ENCODE data around the gene GDF9. TPM values are rescaled to one million over a fixed set of nuclear protein-coding genes. Genes with fewer than 3 reads are reported as not detected.
A peak's percentile ranks its signal among the peaks of the same experiment; 100 is the strongest.

The GDF9 gene
- total RNA-seq, 6 donors from 2014 or later = 0.23 to 1.1 (median 0.66) TPM; not detected in 2

DNA sequence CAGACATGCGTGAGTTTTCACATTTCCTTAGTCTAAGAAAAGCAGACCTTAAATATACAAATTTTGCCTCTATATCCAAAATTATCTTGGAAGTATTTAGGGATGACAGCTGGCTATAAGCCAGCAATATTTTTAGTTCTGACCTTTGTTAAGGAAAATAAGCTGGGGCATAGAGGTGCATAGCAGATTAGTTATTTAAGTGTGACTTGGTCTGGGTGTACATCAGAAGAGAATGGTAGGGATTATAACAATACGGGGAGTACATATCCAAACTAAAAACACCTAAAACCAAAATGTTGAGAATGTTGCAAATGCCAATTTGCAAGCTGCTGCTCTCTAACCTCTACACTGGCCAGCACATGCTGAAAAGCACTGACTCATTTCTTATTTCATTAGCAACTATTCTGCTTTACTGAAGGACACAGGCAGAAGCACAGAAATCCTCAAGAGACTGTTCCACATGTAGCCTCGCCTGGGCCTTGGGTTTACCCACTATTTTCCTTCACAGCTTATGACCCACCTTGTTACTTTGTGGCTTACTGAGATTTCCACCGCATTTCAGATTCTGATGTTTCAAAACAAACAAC is 29.5 kb upstream of the GDF9 start:
- TF ChIP-seq POLR2A (IDR thresholded peaks at IDR 0.05) = no peak
- no peak for TF ChIP-seq POLR2AphosphoS5 (IDR thresholded peaks at IDR 0.05)
- TF ChIP-seq EP300 (IDR thresholded peaks at IDR 0.05) = no peak
- TF ChIP-seq, protein P1, sequence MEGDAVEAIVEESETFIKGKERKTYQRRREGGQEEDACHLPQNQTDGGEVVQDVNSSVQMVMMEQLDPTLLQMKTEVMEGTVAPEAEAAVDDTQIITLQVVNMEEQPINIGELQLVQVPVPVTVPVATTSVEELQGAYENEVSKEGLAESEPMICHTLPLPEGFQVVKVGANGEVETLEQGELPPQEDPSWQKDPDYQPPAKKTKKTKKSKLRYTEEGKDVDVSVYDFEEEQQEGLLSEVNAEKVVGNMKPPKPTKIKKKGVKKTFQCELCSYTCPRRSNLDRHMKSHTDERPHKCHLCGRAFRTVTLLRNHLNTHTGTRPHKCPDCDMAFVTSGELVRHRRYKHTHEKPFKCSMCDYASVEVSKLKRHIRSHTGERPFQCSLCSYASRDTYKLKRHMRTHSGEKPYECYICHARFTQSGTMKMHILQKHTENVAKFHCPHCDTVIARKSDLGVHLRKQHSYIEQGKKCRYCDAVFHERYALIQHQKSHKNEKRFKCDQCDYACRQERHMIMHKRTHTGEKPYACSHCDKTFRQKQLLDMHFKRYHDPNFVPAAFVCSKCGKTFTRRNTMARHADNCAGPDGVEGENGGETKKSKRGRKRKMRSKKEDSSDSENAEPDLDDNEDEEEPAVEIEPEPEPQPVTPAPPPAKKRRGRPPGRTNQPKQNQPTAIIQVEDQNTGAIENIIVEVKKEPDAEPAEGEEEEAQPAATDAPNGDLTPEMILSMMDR (IDR thresholded peaks at IDR 0.05) = no peak
- Histone ChIP-seq H3K9me3 (no peaks in the 10 kb centered on the region), H3K4me1 (no peaks in the 10 kb centered on the region), H3K4me3 (no peak overlapping the region), H3K36me3 (peaks cover 37 to 91% (median 57%) of the 10 kb centered on the region in 4 donors), H3K27me3 (no peaks in the 10 kb centered on the region), H3K27ac (no peak overlapping the region)
- 89 to 93% methylated on average over 4 of the region's 4 CpGs for WGBS, 2 donors
- DNase-seq (no peak), ATAC-seq (ENCODE audit: low FRiP score in 2 of 2) (no peak)

DNA sequence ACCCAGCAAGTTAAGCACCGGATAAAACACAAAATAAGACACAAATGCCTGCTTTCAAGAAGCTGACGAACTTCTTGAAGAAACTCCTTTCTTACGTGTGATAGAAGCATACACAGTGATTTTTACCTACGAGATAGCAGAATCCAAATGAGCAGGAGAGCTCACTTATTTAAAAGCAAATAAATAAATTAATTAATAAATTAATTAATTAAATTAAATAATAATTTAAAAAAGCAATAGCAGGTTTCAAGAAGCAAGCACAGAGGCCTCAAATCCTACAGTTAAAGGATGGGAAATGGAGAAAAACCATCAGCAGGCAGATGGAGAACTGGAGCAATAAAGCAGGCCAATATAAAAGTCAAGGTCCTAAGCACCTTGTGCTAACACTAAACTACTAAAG is 24.5 kb upstream of the GDF9 start:
- Histone ChIP-seq H3K4me3 (no peak overlapping the region), H3K4me1 (peaks cover 0 to 4% (median 0%) of the 10 kb centered on the region in 4 donors), H3K36me3 (peaks cover 39 to 99% (median 59%) of the 10 kb centered on the region in 4 donors), H3K27ac (no peak overlapping the region), H3K27me3 (no peaks in the 10 kb centered on the region), H3K9me3 (no peaks in the 10 kb centered on the region)
- DNase-seq = no peak
- ATAC-seq (ENCODE audit: low FRiP score in 2 of 2) = no peak
- TF ChIP-seq EP300 (IDR thresholded peaks at IDR 0.05) = no peak
- 97 to 98% methylated on average over 4 of the region's 4 CpGs for WGBS, 2 donors

DNA sequence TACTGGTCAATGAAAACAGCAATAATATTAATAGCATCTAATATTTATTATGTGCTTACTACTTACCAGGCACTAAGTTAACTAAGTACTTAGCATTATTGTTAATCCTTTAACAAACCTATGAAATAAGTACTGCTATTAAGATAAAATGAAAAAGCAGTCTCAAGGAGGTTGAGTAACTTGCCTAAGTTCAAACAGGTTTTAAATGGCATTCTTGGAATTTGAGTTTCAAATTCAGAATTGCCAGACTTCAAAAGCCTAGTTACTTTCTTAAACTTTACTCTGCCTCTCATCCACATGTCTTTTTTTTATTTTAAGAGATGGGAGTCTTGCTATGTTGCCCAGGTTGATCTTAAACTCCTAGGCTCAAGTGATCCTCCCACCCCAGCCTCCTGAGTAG is 23.2 kb upstream of the GDF9 start:
- no peaks in the 10 kb centered on the region for H3K27me3 ChIP-seq
- TF ChIP-seq EP300 (IDR thresholded peaks at IDR 0.05) = no peak
- TF ChIP-seq, protein P1 (IDR thresholded peaks at IDR 0.05) = no peak
- no peak for TF ChIP-seq POLR2AphosphoS5 (IDR thresholded peaks at IDR 0.05)
- TF ChIP-seq POLR2A (IDR thresholded peaks at IDR 0.05) = no peak
- peaks cover 46 to 99% (median 56%) of the 10 kb centered on the region in 4 donors for H3K36me3 ChIP-seq
- no peak overlapping the region for H3K4me3 ChIP-seq
- H3K9me3 ChIP-seq = no peaks in the 10 kb centered on the region
- no peak overlapping the region for H3K27ac ChIP-seq
- DNase-seq (no peak), ATAC-seq (ENCODE audit: low FRiP score in 2 of 2) (no peak)
- H3K4me1 ChIP-seq = peaks cover 0 to 4% (median 0%) of the 10 kb centered on the region in 4 donors

DNA sequence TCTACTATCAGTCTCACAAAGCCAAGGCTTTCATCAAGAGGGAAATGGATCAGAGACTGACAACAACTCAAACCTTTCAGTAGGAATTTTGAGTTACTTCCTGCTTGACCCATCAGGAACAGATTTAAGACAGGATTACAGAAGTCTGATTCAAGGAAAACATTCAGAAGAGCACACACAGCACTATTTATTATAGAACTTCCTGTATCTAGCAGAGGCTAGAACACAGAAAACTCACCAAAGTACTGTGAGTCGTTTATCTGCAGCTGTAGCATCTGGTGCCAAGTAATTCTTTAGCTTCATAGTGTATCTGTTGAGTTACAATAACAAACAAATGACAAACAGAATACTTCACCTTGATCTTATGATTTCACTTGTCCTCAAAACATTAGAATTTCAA is 21.0 kb upstream of the GDF9 start:
- 36 to 67% methylated on average over 1 of the region's 1 CpG for WGBS, 2 donors
- TF ChIP-seq, protein P1 (IDR thresholded peaks at IDR 0.05) = no peak
- TF ChIP-seq POLR2AphosphoS5 (IDR thresholded peaks at IDR 0.05) (no peak), POLR2A (IDR thresholded peaks at IDR 0.05) (no peak), EP300 (IDR thresholded peaks at IDR 0.05) (no peak)
- DNase-seq (no peak), ATAC-seq (ENCODE audit: low FRiP score in 2 of 2) (no peak)
- Histone ChIP-seq H3K27me3 (no peaks in the 10 kb centered on the region), H3K36me3 (peaks cover 43 to 96% (median 50%) of the 10 kb centered on the region in 4 donors), H3K4me3 (no peak overlapping the region), H3K27ac (peak overlapping the region in 1 of 4 donors; percentile 20), H3K9me3 (no peaks in the 10 kb centered on the region), H3K4me1 (peaks cover 0 to 4% (median 0%) of the 10 kb centered on the region in 4 donors)

DNA sequence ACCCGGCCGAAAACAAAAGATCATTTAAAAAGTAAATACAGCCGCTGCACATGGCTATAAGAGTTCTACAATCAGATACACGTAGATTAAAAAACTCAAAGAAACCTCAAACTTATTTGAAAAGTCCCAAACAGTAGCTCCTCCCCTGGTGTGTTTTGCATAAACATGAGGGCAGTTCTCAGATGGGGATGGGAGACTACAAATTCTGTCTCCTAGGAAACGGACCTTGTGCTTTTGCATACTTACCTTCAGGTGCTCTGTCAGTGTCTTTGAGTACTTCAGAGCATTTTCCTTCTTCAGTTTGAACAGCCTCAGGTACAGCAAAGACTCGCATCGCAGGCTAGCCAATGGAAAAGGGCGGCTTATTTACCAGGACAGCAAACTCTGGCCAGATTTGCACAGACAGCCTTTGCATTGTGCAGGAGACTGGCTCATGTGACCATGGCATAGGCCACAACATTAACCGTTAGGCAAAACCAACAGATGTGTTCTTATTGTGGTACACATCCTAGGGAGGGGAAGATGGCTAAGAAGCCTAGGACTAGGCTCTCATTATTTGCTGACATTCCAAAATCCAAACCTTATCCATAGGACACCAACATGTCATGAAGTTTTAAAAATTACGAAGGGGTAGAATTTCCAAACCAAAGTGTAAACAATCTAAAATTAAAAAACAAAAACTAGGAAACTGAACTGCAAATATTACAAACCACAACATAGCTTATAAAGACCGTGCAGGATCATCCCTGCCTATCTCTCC is 20.0 kb upstream of the GDF9 start:
- WGBS, 2 donors = 91 to 93% methylated on average over 11 of the region's 11 CpGs
- Histone ChIP-seq H3K27ac (no peak overlapping the region), H3K27me3 (no peaks in the 10 kb centered on the region), H3K36me3 (peaks cover 38 to 96% (median 54%) of the 10 kb centered on the region in 4 donors), H3K4me3 (no peak overlapping the region), H3K9me3 (no peaks in the 10 kb centered on the region), H3K4me1 (peaks cover 0 to 4% (median 0%) of the 10 kb centered on the region in 4 donors)
- TF ChIP-seq POLR2AphosphoS5 (IDR thresholded peaks at IDR 0.05) = no peak
- no peak for TF ChIP-seq EP300 (IDR thresholded peaks at IDR 0.05)
- TF ChIP-seq, protein P1 (IDR thresholded peaks at IDR 0.05) = no peak
- no peak for TF ChIP-seq POLR2A (IDR thresholded peaks at IDR 0.05)
- no peak for ATAC-seq (ENCODE audit: low FRiP score in 2 of 2)
- no peak for DNase-seq

Data from upper lobe of left lung (tissue), 6 donors.